Measurements from ENCODE around the gene ING5.

DNA sequence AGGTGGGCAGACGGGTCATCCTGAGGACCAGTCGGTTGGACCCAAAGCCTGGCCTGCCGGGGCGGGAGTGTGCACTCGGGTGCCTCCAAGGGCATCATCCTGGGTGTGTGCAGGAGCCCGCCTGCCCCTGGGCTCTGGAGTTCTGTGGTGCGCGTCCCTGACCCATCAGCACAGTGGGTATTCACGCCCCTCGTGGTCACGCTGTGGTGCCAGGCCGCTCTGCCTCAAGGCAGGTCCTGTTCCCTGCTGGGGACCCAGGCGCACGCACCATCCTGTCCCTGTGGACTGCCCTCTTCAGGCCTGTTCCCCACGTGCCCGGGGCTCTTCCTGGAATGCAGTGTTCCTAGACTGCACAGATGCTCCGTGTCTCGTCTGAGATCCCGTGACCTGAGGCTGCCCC lies 18.3 kb downstream of the ING5 start:
- TF ChIP-seq CTCF (conservative IDR thresholded peaks at IDR 0.05; ENCODE audit: low read depth, low read length): no peak
- no peak for TF ChIP-seq EZH2phosphoT487 (IDR thresholded peaks at IDR 0.05; ENCODE audit: borderline replicate concordance, low read length)
- no peak for TF ChIP-seq EZH2 (IDR thresholded peaks at IDR 0.05; ENCODE audit: low read length, unreplicated experiment)

Data from PC-3 (cell line).